DMS114 treated with DMSO at 0.1 percent for 48 hours (cell line): ENCODE measurements around the gene SHISAL2A.

Experiments used
- DNase-seq: peaks from one replicate; lab custom pipeline; 2025; ENCODE audit not compliant: unreplicated experiment; lab: John Stamatoyannopoulos, UW

The SHISAL2A gene

DNA sequence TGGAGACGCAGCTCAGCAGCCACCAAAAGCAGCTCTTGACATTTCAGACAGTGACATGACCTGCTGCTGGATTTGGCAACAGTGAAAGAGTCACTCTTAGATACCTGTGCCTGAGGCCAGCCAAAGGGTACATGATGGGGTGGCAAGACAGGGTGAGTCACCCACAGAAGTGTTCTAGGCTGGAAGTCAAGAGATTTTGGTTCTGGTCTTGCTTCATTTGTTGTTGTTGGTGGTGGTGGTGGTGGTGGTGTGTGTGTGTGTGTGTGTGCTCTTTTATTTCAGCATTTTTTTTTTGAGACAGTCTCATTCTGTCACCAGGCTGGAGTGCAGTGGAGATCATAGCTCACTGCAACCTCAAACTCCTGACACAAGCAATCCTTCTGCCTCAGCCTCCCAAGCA is 25.8 kb downstream of the SHISAL2A start:
- no peak for DNase-seq

DNA sequence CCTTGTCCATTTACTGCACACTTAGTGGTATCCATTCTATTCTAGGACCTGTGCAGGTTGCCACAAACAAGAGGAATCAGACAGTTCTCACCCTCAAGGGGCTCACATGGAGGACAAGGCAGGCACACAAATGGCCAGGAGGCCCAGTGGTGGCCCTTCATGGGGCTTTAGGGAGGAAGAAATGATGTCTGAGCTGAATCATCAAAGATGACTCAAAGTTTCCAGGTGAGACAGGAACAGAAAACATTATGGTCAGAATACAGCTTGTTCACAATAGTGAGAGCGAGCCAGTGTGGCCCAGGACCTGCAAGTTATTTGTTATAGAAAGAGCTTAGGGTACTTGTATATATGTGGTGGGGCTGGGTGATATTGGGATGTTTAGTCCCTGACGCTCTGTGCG is 26.4 kb downstream of the SHISAL2A start:
- DNase-seq, result no peak

DNA sequence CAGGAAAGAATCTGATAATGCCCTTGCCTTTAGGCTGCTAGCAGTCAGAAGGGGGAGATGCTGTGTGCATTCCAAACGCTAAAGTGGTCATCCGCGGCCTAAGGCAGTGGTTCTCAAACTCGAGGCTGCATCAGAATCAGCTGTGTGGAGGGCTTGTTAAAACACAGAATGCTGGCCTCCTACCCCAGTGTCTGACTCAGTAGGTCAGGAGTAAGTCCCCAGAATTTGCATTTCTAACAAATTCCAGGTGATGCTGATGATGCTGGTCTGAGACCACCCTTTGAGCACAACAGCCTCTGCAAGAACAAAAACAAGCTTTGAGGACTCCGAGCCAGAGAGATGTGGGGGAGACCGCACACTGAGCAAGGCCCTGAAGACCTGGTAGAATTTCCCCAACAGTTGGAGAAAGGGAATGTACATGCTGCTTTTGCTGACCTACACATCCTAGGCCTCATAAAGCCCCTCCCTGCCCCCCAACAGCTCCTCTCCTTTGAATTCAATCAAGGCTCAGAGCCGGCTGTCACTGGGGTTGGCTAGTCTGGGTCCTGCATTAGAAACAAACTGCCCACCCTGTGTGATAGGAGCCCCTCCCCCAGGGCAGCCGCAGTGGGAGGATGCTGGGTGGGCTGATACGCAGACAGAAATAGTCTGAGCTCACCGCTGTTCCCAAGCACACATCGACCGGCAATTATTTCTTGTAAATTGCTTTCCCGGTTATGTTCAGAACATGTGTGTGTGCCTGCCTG is 27.1 kb downstream of the SHISAL2A start:
- DNase-seq, result no peak

DNA sequence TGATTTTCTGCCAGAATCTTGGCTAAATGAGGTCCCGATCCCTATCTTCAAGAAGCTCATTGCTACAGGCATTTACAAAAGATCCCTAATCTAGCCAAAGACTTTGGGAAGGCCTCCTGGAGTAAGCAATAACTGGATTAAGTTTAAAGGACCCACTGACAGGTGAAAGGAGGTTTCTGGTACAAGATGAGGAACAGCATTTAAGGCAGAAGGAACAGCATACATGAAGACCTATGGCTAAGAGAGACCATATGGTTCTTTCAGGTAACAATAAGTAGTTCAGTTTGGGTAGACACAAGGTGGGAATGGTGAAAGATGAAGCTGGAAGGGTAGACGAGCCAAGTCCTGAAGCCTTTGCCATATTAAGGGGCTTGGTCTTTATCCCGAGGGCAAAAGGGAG is 27.8 kb downstream of the SHISAL2A start:
- DNase-seq, result no peak

DNA sequence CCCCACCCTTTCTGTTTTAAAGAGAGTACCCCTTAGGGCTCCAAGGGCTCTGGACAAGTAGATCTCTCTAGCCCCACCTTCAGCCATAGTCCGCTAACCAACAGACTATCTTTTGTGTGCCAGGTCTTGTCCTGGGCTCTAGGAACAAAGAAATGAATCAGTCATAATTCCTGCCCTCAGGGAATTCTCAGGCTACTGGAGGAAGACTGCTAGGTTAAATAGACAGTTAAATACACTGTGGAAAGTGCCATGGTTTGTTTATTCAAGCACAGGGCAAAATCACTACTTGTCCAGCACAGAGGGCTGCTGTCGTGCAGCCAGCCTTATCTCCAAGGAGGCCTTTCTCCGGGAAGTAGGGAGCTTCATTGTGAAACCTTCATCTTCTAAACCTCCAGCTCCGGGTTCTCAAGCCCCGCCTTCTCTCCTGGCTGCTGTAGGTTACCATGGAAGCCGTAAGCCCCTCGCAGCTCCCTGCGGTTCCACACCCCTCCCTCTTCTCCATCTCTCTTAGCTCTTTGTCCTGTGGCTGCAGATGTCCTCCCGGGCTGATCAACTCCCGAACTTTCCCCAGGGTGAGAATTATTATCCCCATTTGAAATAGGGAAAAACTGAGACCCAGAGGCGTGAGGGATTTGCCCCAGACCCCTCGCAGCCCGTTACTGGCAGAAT is 29.8 kb downstream of the SHISAL2A start:
- no peak for DNase-seq

DNA sequence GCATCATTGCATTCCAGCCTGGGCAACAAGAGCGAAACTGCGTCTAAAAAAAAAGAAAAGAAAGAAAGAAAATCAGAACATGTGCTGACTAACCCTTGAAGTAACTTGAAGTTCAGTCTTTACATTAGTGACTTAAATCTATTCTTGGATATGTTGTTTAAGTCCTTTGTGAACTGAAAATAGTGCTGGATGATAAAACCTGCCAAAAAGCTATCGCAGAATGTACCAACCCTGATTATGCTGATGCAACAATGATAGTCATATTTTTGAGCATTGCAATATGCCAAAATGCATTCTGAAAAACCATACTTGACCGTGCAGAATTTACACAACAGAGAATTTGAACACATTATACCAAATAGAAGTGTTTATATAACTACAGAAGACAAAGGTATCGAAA is 30.7 kb downstream of the SHISAL2A start:
- no peak for DNase-seq

DNA sequence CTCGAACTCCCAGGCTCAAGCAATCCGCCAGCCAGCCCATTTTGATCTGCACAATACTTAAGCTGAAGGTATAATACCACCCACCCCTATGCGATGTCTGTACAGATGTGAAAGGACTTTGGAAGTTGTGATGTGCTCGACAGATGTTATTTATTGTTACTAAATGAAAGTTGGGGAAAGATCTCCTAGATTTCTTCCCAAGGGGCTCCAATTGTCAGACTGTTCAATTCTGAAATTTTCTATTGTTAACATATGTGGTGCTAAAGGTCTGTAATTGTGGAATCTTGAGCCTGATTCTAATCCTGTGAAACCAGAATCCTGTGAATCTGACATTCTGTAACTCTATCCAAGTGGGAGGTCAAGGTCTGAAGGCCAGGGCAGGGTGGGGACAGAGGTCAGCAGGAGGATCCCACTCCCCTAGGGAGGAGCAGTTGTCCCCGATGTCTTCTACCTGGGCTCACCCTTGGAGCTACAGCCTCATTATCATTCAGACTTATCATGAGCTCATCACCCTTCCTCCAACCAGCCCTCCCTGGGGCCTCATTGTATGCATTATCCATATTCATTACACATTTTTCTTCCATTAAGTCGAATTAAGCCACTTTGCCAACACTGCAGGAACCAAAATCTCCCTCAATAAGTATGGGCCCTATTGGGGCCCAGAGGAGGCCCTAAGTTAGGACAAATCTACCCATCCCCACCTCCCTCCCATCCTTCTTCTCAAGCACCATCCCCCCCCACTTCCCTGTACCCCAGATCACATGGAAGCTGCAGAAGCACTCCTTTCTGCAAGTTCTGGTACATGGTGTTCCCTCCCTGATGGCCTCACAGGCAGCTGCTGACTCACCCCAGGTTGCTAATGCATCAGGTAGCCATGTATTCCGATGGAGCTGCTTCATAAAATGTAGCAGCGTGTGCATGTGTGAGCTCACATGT is 32.3 kb downstream of the SHISAL2A start:
- no peak for DNase-seq

DNA sequence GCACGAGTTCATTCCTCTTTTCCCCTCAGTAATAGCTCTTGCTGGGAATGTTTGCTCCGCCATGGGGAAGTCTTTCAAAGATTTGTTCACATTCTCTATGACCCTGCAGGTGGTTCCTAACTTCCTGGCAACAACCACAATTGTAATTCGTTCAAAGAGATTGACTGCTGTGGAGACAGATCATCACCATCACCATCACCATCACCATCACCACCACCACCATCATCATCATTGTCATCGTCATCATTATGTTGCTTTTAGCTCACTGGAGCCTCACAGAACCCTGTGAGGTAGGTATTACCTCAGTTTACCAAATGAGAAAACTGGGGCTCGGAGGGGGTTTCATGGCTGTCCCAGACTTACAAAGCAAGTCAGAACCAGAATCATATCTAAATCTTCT is 34.3 kb downstream of the SHISAL2A start:
- no peak for DNase-seq

DNA sequence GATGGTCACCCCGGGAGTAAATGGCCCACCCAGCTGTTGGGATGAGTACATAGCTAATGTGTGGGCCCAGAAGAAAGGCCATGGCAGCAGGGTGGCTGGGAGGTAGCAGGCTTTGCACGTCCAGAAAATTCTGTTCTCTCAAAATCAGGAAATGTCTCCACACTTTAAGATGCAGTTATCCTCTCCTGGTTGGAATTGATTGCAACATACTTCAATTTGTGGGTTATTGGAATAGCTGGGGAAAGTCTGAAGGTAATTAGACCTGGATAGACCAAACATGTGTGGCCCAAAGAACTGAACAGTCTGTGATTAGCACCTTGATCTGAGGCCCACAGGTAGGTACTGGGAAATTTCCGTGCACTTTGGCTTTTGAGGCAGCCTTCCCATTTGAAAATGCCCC is 35.0 kb downstream of the SHISAL2A start:
- no peak for DNase-seq

DNA sequence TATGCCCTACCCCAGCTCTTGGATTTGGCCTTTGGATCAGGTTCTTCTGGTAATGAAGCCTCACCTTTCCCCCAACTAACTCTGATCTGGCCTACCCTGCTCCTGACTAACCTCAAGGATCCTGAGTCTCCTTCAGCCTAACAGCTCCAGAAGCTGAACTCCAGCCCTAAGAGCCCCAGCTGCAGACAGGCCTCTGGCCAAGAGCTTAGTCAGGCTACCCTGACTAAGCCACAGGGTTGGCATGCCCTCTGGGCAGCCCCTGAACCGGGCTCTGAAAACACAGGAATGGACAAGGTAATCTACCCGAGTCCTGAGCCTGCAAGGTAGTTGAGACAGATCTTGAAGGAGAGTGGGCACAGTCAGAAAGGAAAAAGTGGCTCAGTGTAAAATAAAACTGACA is 35.7 kb downstream of the SHISAL2A start:
- DNase-seq, result no peak

DNA sequence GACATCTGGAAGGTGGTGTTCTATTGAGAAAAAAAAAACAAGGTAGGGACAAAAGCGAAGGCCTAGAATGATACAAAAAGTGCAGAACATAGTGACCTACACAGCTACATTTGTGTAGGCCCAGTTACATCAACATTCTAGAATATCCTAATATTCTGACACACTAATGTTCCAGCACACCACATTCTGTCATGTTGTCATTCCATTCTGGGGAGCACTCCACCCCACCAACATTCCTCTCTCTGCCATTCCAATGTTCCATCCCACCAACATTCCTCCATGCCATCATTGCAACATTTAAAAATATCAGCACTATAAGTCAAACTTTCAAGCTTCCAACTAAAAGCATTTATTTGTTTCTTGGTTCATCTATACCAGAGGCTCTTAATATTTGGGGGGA is 36.7 kb downstream of the SHISAL2A start:
- DNase-seq, result no peak

DNA sequence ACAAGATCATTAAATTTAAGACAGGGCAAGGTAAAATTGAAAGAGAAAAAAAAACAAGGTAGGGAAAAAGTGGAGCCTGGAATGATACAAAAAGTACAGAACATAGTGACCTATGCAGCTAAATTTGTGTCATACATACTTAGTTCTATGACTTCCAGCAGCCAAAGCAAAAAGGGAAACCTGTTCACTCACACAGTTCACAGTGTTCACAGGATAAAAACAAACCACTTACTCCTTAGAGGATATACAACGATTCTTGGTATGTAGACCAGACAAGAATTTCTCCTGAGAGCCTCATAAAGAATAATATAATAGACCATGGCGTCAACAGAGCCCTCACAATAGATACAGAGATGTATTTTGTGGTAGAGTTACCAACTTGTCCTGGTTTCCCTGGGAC is 37.6 kb downstream of the SHISAL2A start:
- DNase-seq, result no peak

DNA sequence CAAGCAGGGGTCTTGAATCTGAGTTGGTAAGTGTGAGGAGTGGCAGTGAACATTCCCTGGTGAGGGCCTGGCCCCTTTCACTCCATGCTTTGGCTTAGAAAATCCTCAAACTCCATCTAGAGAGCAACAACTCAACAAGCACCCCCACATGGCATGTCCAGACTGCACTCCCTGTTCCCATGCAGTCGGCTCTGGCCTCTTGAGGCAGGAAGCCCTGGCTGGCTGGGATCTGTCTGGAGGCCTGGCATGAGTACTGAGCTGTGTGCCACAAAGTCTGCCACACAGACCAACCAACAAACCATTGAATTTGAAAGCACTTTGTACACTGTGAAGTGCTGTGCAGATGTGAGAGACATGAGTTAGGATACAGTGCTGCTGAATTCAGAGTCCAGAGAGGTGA is 40.0 kb downstream of the SHISAL2A start:
- DNase-seq, result no peak

DNA sequence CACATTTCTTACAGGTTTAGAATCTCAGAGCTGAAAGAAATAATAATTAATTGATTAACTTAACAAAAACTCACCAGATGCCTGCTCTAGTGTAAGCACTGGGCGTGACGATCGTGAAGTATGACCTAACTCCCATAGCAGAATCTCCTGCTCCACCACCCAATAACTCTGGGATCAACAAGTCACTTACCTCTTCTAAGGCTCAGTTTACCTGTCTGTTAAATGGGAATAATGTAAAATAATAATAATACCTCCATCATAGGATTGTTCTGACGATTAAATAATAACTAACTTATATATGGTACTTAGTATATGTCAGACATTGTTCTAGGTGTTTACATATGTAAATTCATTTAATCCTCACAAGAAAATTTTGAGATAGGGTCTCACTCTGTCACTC is 40.5 kb downstream of the SHISAL2A start:
- no peak for DNase-seq

DNA sequence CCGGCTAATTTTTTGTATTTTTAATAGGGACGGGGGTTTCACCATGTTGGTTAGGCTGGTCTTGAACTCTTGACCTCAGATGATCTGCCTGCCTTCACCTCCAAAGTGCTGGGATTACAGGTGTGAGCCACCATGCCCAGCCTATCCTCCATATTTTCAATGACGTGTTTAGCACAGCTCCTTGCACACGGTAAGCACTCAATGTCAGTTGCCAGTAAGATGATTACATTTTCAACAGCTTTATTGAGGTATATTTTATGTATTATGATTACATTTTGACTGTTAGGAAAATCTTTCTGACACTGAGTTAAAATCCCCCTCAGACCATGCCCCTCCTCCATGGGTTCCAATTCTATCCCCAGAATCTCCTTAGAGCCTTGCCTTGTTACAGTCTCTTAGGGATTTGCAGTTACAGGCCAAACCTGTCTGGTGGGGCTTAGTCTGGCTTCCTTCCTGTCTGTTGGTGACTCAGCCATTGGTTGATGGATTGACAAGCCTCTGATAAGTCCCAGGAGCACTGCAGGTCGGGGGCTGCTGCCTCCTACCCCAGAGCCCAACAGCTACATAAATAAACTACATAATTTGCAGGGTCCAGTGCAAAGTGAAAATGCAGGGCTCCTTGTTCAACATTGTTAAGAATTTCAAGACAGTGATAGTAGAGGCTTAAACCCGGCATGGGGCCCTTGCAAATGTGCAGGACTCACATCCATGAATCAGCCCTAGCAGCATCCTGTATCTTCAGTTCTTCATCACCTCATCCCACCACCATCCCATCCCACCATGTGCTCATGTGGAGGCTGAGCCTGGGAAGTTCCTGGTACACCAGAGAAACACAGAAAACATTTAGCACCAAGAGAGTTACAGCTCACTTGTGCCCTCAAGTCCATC is 41.8 kb downstream of the SHISAL2A start:
- no peak for DNase-seq

DNA sequence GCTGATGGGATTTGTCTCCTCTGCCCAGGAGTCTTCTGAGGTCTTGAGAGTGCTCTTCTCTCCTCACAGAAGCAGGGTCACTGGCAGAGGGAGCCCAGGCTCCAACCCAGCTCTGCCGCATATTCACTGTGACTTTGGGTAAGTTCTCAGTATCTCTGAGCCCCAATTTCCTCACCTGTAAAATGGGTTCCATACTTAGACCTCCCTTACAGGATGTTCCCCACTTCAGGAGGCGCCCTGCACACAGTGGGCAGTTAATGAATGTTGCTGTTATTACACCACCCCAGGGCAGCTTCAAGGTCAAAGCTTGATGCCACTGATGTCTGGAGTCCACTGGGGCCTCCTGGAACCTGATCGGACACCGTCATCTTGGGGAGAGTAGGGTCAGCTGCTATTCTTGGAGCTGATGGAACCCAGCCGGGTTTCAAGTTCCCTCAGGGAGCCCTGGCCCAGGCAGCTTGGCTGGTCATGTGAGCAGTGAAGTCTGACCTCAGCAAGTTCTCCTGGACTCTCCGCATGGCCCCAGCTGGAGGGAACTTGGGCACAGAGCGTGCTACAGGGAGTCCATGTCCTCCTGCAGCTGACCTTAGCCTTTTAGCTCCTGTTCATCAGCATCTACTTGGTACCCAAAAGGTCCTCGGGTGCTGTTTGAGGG is 43.4 kb downstream of the SHISAL2A start:
- no peak for DNase-seq

DNA sequence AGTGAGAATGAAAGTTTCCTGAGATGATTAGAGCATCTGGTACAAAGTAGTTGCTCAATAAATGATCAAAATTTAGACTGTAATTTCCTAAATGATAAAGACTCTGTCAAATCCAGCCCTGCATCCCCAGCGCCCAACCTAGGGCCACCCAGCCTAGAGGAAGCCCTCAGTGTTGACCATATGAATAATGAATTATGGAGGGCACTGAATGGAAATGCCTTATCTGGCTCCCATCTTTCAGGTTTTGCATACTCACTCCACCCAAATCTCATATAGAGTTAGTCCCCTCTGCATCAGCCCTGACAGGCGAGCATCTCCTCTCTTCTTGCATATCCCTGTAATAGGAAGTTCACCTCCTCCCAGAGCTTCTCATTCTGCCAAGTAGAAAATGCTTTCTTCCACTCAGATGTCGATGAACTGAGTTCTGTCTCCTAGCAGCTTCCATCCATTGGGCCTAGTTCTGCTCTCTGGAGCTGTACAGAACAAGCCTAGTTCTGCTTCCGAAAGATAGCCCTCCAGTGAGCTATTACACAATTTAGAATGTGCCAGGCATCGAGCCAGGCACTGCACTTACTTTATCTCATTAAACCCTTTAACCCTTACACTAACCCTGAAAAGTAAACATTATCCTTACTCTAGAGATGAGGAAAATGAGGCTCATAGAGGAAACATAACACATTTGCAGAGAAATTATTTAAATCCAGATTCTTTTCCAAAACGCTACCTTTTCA is 44.3 kb downstream of the SHISAL2A start:
- no peak for DNase-seq

DNA sequence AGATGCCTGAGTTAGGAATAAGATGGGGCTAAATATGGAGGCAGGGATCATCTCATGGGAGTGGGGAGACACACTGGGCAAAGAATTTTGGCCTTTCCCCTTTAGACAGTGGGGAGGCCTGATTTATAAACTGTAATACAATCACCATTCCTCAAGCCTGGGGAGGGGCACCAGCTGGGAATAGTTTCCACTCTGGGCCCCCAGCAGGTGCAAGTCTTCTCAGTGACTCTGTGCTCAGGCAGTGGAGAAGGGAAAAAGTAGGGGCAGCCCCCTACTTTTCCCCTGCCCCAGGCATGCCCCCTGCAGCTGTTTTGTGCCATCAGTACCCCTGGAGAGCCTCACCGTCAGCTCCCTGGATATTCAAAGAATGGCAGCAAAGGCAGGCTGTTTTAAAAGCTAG is 46.1 kb downstream of the SHISAL2A start:
- DNase-seq, result no peak

DNA sequence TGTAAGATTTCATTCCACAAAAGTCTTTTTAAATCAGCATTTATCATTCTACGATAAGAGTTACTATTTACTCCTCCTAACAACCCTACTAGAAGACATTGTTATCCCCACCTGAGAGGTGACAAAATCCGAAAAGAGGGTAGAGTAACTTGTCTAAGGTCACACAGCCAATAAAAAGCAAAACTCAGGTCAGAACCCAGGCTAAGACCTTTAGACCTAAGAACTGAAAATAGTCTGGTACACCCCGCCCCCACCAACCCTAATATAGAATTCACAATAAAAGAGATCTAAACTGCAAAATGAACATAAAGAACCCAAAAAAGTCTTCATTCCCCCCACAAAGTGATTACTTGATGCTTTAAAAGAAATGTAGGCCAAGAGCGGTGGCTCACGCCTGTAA is 46.5 kb downstream of the SHISAL2A start:
- no peak for DNase-seq

DNA sequence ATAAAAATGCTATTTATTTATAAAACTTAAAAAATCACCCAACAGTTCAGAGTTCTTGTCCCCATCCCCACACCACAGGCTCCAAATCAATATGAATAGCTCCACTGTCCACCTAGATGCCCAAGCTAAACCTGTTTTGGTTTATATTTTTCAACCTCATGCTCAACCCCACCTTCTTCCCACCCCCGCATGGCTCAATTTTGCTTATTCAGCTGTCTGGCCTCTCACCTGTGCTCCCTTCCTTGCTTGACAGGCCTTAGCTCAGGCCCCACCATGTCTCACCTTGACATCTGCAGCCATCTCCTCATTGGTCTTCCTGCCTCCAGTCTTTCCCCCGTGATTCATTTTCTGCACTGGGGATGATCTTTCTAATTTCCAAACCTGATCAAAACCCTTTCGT is 47.4 kb downstream of the SHISAL2A start:
- DNase-seq, result no peak
